ENCODE data around the gene MIGA2.
A peak's percentile ranks its signal among the peaks of the same experiment; 100 is the strongest.

MIGA2 gene

DNA sequence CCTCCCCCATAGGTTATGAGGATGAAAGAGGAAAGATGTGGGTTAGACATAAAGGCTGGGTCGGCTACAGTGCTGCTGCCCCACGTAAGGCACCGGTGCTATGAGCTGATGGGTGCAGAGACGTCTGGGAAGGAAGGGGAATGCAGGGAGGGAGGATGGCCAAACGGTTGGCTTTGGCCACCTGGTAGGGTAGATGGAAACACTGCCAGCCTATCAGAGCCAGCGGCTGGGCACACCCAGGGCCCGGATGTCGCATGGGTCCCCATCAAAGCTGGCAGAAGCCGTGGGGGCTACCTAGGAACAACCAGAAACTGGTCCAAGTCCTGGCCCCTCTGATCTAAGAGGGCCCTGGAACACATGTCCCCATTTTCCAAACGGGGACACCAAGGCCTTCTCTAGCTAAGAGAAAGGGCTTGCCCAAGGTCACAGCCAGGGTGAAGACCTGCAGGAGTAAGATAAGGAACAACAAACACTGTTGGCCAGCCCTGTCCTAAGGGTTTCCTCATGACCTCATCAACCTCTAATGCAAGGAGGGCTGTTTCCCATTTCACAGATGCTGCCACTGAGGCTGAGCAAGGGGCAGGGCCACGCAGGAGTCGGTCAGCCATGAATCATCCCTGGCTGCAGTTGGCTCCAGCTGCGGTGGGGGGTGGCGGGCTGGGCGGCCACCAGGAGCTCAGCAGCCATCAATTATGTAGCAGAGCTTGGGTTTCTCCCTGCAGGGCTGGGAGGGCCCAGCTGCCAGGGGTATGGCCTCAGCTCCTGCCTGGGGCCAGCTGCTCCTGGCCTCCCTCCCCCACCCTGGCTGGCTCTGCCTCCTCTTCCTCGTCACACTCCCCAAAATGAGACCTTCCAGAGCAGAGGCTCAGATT lies 13.2 kb upstream of the MIGA2 start:
- Histone ChIP-seq H3K9ac (no peak overlapping the region), H3K27me3 (ENCODE audit: control insufficient read depth, insufficient read depth, low read length) (no peaks in the 10 kb centered on the region), H3K27ac (peak overlapping the region; percentile 50), H3K4me1 (peaks cover 13% of the 10 kb centered on the region), H3K4me2 (ENCODE audit: low read length) (no peak overlapping the region), H3K79me2 (peaks cover 12% of the 10 kb centered on the region), H3K9me3 (ENCODE audit: control insufficient read depth, low read length) (no peaks in the 10 kb centered on the region), H3K36me3 (ENCODE audit: control insufficient read depth, insufficient read depth, low read length) (no peaks in the 10 kb centered on the region), H3K4me3 (ENCODE audit: low read depth, low read length) (no peak overlapping the region), H2AFZ (no peak overlapping the region)
- TF ChIP-seq, protein P1, sequence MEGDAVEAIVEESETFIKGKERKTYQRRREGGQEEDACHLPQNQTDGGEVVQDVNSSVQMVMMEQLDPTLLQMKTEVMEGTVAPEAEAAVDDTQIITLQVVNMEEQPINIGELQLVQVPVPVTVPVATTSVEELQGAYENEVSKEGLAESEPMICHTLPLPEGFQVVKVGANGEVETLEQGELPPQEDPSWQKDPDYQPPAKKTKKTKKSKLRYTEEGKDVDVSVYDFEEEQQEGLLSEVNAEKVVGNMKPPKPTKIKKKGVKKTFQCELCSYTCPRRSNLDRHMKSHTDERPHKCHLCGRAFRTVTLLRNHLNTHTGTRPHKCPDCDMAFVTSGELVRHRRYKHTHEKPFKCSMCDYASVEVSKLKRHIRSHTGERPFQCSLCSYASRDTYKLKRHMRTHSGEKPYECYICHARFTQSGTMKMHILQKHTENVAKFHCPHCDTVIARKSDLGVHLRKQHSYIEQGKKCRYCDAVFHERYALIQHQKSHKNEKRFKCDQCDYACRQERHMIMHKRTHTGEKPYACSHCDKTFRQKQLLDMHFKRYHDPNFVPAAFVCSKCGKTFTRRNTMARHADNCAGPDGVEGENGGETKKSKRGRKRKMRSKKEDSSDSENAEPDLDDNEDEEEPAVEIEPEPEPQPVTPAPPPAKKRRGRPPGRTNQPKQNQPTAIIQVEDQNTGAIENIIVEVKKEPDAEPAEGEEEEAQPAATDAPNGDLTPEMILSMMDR (IDR thresholded peaks at IDR 0.05), result no peak

DNA sequence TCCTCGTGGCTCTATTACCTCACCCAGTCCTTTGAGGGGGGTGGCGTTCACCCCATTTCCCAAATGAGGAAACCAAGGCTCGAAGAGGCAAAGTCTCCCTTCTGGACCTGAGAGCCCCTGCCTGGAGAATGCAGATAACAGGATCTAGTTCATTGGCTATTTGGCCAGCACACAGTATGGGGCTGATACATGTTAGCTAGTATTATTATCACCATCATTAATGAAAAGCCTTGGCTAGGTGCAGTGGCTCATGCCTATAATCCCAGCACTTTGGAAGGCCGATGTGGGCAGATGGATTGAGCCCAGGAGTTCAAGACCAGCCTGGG lies 12.6 kb upstream of the MIGA2 start:
- Histone ChIP-seq H3K9ac (no peak overlapping the region), H3K79me2 (peaks cover 12% of the 10 kb centered on the region), H2AFZ (no peak overlapping the region), H3K27me3 (ENCODE audit: control insufficient read depth, insufficient read depth, low read length) (no peaks in the 10 kb centered on the region), H3K27ac (peak overlapping the region; percentile 50), H3K9me3 (ENCODE audit: control insufficient read depth, low read length) (no peaks in the 10 kb centered on the region), H3K4me2 (ENCODE audit: low read length) (no peak overlapping the region), H3K4me3 (ENCODE audit: low read depth, low read length) (no peak overlapping the region), H3K4me1 (peaks cover 13% of the 10 kb centered on the region), H3K36me3 (ENCODE audit: control insufficient read depth, insufficient read depth, low read length) (no peaks in the 10 kb centered on the region)
- TF ChIP-seq, protein P1 (IDR thresholded peaks at IDR 0.05), result no peak

DNA sequence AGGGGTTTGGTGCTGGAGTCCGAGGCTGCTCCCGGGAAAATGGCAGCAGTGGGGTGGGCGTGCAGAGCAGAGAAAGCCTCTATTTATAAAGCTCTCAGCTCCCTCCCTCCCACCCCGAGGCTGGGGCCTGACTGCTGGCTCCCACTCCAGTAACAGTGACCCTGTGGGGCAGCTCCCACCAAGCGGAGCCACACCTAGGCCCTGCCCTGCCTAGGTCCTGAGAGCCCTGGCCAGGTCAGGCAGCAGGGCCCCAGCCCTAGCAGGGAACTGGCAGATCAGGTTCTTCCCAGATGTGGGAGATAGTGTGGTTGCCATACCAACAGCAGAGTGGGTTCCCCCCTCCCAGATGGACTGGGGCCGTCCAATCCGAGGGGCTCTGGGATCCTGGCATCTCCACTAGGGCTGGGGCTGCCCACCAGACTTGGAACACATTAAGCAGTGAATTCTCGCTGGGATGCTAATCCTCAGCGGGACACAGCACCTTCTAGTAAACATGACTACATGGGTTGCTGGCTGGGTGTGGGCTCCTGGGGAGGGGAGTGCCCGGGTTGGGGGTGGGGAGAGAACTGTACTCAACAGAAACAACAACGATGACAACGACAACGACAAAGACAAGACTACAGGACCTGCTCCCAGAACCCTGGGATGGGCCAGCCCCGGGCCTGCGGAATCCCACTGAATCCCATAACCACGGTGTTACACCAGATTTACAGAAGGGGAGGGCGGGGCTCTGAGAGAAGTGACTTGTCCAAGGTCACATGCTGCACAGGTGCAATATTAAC lies 9.8 kb upstream of the MIGA2 start:
- peak overlapping the region; percentile 87 for H3K4me2 ChIP-seq (ENCODE audit: low read length)

DNA sequence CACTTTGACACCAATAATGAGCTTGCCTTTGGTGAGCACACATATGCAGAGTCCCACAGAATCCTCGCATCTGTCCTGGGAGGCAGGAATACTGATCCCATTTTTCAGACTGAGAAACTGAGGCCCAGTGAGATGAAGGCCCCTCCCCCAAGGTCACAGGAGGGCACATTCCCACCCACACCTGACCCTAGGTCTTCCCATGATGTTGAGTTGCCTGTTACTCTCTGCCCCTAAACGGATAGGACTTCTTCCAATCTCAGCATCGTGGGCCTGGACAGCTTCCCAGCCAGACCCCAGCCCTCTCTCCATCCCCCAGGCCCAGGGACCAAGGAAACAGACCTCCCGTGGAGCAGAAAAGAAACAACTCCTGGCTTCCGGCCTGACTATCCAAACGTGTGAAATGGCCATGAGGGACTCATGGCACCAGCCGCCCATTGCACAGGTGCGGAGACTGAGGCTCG lies 9.2 kb upstream of the MIGA2 start:
- Histone ChIP-seq H3K36me3 (ENCODE audit: control insufficient read depth, insufficient read depth, low read length) (no peaks in the 10 kb centered on the region), H3K27ac (peak overlapping the region; percentile 92), H3K9me3 (ENCODE audit: control insufficient read depth, low read length) (no peaks in the 10 kb centered on the region), H3K79me2 (peaks cover 6% of the 10 kb centered on the region), H3K4me3 (ENCODE audit: low read depth, low read length) (peak overlapping the region; percentile 69), H2AFZ (no peak overlapping the region), H3K4me1 (peaks cover 11% of the 10 kb centered on the region), H3K9ac (no peak overlapping the region), H3K27me3 (ENCODE audit: control insufficient read depth, insufficient read depth, low read length) (no peaks in the 10 kb centered on the region), H3K4me2 (ENCODE audit: low read length) (peak overlapping the region; percentile 87)
- TF ChIP-seq, protein P1 (IDR thresholded peaks at IDR 0.05), result no peak

More for the DNA sequence above, 9.8 kb upstream of the MIGA2 start:
- Histone ChIP-seq H3K27me3 (ENCODE audit: control insufficient read depth, insufficient read depth, low read length) (no peaks in the 10 kb centered on the region), H3K4me3 (ENCODE audit: low read depth, low read length) (peak overlapping the region; percentile 69), H3K27ac (peak overlapping the region; percentile 92), H3K36me3 (ENCODE audit: control insufficient read depth, insufficient read depth, low read length) (no peaks in the 10 kb centered on the region), H3K79me2 (peaks cover 6% of the 10 kb centered on the region), H3K9me3 (ENCODE audit: control insufficient read depth, low read length) (no peaks in the 10 kb centered on the region), H3K4me1 (peaks cover 13% of the 10 kb centered on the region), H3K9ac (no peak overlapping the region), H2AFZ (no peak overlapping the region)
- TF ChIP-seq, protein P1 (IDR thresholded peaks at IDR 0.05), result no peak
